ENCODE results near the gene ARMC6. TPM values are rescaled to one million over a fixed set of nuclear protein-coding genes. Genes with fewer than 3 reads are reported as not detected.

The ARMC6 gene
- total RNA-seq, 1 experiment from 2014 or later: 91.3 TPM

DNA sequence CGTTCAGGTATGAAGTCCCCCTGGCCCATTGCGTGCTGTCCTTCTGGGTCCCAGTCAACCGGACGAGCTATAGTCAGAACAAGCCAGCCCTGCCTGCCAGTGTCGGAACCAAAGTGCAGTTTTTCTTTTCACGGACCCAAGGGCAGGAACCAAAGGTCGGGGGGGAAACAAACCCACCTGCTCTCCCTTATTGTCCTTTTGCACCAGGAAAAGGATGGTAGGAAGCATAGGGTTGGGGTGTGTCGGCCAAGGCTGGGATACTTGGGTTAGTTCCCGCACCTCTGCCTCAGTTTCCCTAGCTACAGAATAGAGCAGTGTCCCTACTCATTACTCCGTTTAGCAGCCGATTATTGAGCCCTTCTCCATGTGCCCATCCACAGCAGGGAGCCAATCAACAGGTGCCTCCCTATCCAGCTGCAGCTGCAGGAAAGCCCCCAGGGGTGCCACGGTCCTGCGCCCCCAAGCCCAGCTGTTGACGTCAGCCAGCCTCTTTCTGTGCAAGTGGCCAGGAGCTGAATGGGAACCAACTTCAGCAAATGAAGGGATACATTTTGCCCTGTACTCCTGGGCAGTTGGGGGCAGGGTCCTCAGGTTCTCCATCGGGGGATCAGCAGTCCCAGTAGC is 21.0 kb downstream of the ARMC6 start:
- DNase-seq (ENCODE audit: low spot score): no peak

DNA sequence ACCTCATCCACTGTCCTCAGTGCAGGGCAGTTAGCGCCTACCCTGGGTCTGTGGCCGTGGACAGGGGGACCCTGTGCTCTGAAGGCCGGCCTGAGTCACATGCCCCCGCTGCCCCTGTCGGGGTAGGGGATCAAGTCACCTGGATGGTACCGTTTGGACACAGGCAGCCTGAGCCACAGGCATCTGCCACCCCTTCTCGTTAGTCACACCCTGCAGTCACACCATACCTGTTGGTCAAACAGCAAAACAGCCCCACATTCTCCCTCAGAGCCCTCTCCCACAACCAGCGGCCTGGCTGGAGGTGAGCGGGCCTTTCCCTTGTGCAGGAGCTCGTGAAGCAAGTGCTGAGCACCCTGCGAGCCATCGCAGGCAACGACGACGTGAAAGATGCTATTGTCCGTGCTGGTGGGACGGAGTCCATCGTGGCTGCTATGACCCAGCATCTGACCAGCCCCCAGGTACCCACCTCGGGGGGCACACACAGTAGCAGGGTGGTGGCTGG is 21.6 kb downstream of the ARMC6 start:
- DNase-seq (ENCODE audit: low spot score): no peak

DNA sequence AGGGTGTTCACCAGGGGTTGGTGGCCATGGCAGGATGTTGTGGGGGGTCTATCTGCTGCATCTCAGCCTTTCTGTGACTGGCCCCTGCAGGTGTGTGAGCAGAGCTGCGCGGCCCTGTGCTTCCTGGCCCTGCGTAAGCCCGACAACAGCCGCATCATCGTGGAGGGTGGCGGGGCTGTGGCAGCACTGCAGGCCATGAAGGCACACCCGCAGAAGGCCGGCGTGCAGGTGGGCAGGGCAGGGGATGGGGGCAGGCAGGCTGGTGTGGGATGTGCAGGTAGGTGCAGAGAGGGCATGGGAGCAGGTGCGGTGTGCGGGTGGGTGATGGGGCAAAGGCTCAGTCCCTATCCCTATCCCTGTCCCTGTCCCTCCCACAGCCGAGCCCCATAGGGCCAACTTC is 22.3 kb downstream of the ARMC6 start:
- DNase-seq (ENCODE audit: low spot score): no peak

DNA sequence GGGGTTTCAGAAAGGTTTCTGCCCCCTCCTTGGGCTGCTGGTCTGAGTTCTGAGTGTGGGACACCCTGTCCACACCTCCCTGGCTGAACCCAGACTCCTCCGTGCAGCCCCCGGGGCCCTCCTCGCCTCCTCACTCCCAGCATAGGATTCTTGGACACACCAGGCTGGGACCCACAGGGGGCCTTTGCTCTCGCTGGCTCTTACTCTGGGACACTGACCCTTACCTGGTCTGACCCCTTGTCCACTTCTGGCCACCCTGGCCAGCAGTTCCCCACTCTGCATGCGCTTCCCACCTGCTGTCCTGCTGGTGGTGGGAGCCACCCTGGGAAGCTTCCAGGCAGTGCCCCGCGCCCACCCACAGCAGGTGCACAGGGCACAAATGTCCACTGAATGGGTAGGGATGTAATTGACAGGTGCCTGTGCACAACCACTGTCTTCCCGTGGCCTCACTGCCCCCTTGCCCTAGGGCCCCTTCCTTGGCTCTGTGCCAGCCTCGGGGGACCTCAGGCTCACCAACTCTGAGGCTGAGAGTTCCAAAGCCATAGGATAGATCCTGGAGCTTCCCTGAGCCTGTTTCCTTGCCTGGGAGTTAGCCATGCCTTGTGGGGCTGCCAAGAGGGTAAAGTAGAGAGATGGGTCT is 23.4 kb downstream of the ARMC6 start:
- no peak for DNase-seq (ENCODE audit: low spot score)

DNA sequence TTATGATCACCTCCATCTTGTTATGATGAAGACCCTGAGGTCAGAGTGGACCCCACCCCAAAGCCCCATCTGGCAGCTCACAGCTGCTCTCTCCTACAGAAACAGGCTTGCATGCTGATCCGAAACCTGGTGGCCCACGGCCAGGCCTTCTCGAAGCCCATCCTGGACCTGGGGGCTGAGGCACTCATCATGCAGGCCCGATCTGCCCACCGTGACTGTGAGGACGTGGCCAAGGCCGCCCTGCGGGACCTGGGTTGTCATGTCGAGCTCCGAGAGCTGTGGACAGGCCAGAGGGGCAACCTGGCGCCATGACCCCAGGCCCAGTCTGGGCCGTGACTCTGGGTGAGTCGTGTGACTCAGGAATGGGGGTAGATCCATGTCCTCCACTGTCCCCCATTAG is 23.9 kb downstream of the ARMC6 start:
- DNase-seq (ENCODE audit: low spot score): no peak

DNA sequence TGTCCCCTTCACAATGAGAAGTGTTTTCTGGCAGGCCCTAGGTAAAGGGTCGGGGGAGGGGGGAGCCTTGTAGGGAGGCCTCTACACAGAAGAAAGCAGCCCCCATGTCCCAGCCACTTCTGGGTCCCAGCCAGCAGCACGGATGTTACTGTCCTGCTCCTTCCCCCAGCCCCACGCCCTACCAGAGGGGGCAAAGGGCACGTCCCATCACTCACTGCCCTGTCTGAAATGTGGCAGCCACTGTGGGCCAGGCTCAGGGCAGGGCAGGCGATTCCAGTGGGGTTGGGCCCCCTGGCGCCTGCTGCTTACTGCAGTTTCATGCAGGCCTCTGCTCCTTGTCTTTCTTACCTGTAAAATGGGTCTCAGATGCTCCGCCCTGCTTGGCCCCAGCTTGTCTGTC is 24.3 kb downstream of the ARMC6 start:
- no peak for DNase-seq (ENCODE audit: low spot score)

DNA sequence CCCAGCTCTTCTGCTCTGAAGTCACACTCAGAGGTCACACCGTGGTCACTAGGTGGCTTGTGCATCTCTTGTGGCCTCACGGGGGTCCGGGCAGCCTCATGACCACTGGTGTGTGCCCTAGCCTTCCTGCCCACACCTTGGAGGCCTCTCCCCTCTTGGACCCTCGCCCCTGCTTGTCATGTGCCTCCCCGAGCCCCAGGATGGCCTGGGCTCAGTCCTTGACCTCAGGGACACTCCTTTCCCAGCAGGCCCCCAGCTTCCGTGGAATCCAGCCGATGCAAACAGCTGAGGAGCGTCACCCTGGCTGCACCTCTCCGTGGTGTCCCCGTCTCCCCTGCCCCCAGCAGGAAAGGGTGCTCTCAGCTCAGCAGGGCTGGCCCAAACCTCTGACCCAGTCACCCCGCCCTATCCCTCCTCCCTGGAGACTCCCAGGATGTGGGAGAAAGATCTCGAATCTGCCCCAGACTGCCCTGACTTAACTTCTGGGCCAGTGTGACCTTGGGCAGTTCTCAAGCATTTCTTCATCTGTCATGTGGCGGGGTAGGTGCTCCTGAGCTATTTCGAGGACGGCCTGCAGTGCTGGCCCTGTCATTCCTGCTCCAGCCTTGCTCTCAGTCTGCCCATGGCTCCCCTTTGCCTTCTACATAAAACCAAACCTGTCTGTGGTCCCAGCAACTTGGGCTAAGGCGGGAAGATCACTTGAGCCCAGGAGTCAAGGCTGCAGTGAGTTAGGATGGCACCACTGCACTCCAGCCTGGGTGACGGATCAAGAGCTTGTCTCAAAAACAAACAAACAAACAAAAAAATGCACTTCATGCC is 25.8 kb downstream of the ARMC6 start:
- DNase-seq (ENCODE audit: low spot score): no peak

DNA sequence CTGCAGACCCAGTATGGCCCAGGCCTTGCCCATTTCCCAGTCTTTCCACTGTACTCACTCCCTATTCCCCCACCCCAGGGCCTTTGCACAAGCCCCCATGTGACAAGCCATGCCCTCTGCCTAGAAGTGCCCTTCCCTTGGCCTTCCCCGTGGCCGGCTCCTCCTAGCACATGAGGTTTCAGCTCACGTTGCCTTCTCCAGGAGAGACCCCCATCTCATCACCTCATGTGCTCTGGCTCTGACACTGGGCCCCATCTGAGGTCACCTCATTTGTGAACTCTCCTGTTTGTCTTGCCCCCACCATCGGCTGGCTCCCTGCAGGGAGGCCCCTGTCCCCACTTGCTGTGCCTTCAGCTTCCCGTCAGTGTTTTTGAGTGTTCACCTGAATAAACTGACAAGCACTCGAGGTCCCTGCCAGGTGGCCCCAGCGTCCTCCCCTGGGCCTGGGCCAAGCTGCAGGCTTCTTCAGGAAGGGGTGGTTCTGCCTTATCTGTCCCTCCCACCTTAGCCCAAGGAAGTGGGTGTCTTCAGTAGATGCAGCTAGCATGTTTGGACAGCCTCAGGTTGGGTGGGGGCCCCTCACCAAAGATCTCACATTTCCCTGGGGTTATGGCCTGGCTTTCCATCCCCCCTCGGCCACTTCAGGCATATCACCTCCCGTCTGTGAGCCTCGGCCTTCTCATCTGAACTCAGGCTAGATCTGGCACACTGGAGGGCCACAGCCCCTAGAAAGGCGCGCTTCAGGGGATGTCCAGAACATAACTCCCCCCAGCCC is 26.6 kb downstream of the ARMC6 start:
- no peak for DNase-seq (ENCODE audit: low spot score)

DNA sequence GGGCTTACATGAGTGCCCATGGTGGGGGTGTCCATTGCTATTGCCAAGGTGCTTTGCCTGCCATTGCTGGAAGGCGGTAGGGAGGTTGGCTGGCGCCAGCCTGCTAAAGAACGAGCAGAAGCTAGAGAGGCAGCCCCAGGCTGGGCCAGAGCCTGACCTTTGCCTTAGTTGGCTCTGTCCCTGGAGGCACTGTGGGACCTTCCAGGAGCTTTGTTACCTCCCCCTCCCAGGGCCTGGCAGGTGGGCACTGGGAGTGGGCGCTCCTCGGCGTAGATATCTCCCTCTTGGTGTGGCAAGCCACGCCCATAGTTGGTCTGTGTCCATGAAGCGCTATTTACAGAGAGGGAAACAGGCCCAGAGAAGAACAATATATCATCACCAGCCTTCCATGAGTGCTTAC is 28.1 kb downstream of the ARMC6 start:
- DNase-seq (ENCODE audit: low spot score): no peak

DNA sequence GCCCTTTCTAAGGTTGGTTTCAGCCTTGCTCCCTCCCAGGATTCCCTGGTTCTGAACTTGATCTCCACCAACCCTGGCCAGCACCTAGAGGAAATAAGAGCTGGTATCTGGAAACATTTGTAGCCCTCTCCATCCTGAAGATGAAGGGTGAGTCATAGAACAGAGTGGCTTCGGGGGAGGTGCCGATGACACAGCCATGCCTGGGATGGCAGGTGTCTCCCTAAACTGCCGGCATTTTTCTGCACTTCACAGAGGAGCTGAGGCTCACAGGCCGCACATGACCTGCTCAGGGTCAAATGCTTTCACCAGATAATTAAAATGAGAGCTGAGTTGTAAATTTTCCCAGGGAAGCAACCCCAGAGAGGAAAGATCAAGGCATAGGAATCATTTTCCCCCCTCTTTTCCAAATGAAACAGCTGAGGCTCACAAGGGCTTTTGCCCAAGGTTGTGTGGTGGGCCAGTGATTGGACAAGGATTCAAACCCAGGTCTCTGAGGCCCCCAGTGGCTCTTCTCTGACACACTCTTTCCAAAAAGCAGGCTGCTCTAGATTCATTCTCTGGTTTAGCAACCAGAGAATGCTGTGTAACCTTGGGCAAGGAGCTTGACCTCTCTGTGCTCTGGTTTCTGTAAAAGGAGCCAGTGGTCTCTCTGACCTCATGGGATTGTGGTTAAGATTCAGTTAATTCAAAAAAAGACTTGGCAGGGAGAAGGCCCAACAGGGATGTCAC is 29.2 kb downstream of the ARMC6 start:
- DNase-seq (ENCODE audit: low spot score): no peak

DNA sequence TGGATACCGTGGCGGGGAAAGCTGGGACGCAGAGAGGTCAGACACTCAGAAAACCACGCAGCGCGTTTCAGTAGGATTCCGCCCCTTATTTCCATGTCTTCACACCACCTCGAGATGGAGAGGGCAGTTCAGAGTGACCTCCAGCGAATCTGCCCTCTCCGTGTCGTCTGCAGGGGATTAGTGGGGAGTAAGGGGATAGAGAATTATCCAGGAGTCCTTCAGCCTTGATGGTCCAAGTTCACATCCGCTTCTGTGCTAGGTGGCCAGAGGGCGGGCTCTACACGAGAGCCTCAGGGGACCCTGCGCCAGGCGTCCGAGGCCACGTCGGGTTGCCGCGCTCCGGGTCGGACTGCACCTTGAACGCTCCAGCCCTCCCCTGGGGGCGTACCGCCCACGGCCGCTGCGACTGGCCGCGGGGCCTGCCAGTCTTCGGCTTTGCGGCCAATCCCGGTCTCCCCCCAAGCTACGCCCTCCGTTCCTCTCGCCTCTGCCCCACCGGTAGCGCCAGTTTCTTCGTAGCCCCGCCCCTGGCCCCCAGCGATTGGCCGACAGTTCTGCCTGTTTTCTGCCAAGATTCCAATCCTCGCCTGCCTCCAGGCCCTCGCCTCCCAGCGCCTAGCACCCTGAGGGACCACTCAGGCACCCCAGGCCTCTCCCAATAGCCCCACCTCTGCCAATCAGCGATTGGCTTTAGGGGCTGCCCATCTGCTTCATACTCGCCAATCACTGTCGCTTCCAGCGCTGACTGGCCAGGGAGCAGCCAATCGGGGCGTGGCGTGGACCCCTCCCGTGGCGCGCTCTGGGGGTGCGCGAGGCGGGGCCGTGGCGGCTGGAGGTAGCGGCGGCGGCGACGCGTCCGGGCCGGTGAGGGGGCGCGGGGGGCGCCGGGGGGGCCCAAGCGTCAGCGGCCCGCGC is 30.0 kb downstream of the ARMC6 start, which contains the start of gene SLC25A42:
SLC25A42 (plus strand) TSS at position 812 of the 915 bp plus-strand sequence. CDS start 32,131 bp downstream, outside the sequence.
- peak; percentile 95 for DNase-seq (ENCODE audit: low spot score)

DNA sequence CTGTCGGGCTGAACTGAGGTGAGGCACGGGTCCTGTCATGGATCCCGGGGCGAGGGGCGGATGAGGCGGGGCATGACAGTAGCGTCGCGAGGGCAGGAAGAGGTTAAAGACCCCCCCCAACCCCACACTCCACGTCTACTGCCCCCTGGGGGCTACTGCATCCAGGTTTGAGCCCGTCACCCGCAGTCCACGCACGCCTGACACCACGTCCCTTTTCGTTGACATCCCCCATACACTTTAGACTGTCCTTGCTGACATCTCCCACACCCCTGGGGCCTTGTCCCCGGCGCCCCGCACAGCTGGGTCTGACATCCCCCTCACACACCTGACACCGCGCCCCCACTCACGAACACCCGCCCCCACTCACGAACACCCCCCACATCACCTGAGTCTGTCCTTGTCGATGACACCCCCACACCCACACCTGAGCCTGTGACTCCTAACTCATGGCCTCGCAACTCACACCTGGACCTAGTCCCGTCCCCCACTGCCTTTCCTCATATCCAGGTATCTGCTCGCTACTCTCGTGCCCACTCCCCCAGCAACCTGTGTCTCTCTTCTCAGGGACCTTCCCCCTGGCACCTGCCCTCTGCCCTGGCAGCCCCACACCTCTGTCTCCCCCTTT is 30.8 kb downstream of the ARMC6 start:
- no peak for DNase-seq (ENCODE audit: low spot score)

DNA sequence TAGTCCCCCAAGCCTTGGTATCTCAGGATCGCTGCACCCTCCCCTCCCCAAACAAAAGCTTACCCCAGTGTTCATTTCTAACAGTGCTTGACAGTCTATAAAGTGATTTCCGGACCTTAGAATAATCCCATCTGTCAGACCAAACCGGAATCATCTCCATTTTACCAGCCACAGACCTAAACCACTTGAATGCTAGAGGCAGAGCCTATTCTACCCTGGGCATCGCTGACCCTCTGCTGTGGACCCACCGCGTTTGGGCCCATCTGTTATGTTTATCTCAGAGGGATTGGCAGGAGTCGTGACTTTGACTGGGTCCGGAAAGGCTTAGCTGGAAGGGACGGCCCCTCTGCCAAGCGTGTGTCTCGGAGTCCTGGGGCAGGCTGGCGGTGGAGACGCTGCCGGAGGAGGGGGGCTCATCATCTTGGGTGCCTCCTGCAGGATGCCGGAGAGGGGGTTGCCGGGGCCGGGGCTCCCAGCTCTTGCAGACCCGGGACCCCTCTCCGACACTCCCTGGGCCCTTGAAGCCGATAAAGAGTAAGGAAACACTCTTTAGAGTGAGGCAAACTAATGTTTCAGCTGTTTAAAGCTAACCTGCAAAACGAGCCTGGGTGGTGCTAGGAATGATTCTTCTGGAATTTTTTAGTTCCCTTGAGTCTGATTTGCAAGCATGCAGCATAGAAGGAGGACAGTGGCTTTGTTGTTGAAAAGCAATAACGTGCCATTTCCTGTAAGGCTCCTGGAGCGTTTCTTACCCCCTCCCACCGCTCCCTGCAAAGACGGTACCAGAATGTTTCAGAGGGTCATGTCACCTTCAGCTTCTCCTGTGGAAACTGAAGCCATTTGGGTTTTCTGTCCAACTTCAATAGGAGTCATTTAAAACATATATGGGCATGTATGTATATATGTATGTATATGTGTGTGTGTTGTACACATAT is 31.7 kb downstream of the ARMC6 start:
- no peak for DNase-seq (ENCODE audit: low spot score)

DNA sequence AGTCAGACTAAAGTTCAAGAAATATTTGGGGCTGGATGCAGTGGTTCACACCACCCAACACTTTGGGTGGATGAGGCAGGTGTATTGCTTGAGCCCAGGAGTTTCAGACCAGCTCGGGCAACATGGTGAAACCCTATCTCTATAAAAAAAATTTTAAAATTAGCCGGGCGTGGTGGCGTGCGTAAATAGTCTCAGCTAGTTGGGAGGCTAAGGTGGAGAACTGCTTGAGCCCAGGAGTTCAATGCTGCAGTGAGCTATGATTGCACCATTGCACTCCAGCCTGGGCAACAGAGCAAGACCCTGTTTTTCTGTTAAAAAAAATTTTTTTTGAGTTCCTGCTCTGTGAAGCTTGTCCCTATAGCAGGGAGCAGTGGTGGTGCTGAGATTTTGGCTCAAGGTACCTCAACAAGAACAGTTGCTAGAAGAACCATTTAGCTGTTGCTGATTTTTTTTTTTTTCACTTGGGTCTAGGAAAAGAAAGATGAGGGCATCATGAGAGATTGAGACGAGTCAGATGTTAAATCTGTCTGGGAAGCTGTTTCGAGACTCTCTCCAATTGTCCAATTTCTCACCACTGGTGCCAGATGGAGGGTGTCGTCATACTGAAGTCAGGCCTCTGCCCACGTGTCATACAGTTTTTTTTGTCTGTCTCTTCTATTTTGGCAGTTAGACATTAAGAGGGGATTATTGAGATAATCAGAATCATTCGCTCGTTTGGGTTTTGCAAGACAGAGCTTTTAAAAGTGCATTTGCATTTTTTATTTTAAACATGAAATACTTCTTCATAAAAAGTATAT is 34.1 kb downstream of the ARMC6 start:
- no peak for DNase-seq (ENCODE audit: low spot score)

DNA sequence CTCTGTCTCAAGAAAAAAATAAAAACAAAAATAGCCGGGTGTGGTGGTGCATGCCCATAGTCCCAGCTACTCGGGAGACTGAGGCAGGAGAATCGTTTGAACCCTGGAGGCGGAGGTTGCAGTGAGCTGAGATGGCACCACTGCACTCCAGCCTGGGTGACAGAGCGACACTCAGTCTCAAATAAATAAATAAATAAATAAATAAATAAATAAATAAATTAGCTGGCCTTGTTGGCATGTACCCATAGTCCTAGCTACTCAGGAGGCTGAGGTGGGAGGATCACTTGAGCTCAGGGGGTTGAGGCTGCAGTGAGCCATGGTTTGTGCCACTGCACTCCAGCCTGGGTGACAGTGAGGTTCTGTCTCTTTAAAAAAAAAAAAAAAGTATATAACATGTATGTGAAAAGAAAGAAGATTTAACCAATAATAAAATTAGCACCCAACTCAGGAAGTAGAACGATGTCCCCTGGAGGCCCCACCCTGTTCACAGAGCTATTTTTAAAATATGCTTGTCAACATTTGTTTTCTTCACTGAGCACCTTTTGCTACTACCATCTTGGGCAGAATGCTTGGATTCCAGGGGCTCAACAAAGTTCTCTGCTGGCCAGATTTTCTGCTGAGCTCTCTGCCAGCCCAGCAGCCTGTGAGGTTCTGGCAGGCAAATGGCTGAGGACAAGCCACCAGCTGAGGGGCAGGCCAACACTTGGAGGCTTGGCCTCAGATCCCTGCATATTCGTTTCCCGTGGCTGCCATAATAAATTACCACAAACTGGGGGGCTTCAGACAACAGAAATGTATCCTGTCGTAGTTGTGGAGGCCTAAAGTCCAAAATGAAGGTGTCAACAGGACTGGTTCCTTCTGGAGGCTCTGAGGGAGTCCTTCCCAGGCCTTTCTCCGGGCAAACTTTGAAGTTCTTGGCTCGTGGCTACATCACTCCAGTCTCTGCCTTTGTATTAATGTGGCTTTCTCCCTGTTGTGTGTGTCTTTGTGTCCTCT is 35.6 kb downstream of the ARMC6 start:
- DNase-seq (ENCODE audit: low spot score): no peak

DNA sequence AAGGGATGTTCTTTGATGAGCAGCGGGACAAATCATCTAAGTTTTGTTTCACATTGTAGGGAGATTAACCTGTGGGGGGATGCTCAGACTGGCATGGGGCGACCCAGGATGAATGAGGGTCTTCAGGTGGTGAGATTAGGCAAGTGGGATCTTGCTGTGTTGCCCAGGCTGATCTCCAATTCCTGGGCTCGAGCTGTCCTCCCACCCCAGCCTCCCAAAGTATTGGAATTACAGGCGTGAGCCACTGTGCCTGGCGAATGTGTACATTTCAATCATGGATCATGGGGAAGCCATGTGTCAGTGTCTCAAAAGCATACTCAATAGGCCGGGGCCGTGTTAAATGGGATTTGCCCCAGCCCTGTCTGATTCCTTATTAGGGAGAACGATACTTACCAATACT is 38.5 kb downstream of the ARMC6 start:
- no peak for DNase-seq (ENCODE audit: low spot score)

Measured in HT-29 (cell line).